SK-N-MC (cell line): ENCODE data around the gene GNG5.
A peak's percentile ranks its signal among the peaks of the same experiment; 100 is the strongest.
"Not testable (repeated sequence)": the region's sequence is repeated elsewhere in the genome, so short reads cannot be mapped to it uniquely, and the experiment has no call there.

Experiments used
- DNase-seq: peaks from one replicate; pipeline ENCODE4 v3.0.0-alpha.2; 2011; ENCODE audit warnings: low read depth, low spot score
- H3K27ac ChIP-seq: fragments of 200-600 bp; sonication (generic); 2 replicates; pipeline ENCODE4 v1.5.1; 2016; ENCODE audit warnings: mixed run types
- H3K36me3 ChIP-seq: fragments of 200-600 bp; sonication (generic); 2 replicates; pipeline ENCODE4 v1.6.1; 2017; ENCODE audit warnings: antibody characterized with exemption, low read length, mixed read lengths; ENCODE audit not compliant: insufficient read depth
- H3K4me3 ChIP-seq: fragments of 200-600 bp; sonication (generic); 2 replicates; pipeline ENCODE4 v1.5.1; 2016
- H3K9ac ChIP-seq: fragments of 200-600 bp; sonication (generic); 2 replicates; pipeline ENCODE4 v1.8.0; 2017; ENCODE audit warnings: mixed run types, mixed read lengths; ENCODE audit not compliant: insufficient read length
- H3K9me3 ChIP-seq: fragments of 200-600 bp; sonication (generic); 2 replicates; pipeline ENCODE4 v1.6.1; 2017; ENCODE audit warnings: low read depth, mild to moderate bottlenecking, antibody characterized with exemption, low read length, moderate library complexity, mixed read lengths
- EZH2 ChIP-seq: fragments of 200-600 bp; sonication (generic); IDR thresholded peaks from one replicate; pipeline ENCODE4 v1.6.1; 2017; ENCODE audit warnings: antibody characterized with exemption
- FOXP2 ChIP-seq: optimal IDR thresholded peaks from 2 replicates; pipeline ENCODE3; 2011; ENCODE audit warnings: mild to moderate bottlenecking, moderate library complexity; ENCODE audit not compliant: insufficient read depth; ENCODE audit errors: extremely low read length, control extremely low read depth
- POLR2AphosphoS5 ChIP-seq: IDR thresholded peaks from 2 replicates; pipeline ENCODE4 v1.6.1; 2012; ENCODE audit warnings: mild to moderate bottlenecking, low read depth, low read length, borderline replicate concordance

The GNG5 gene

GRCh38 chr1:84510668-84511067 is 4.3 kb upstream of the GNG5 start:
- DNase-seq = no peak
- H3K27ac ChIP-seq = no peak overlapping the region
- H3K9me3 ChIP-seq = no peaks in the 10 kb centered on the region
- H3K4me3 ChIP-seq = no peak overlapping the region
- TF ChIP-seq FOXP2 (no peak), POLR2AphosphoS5 (no peak)
- no peaks in the 10 kb centered on the region for H3K36me3 ChIP-seq
- no peak overlapping the region for H3K9ac ChIP-seq

DNA sequence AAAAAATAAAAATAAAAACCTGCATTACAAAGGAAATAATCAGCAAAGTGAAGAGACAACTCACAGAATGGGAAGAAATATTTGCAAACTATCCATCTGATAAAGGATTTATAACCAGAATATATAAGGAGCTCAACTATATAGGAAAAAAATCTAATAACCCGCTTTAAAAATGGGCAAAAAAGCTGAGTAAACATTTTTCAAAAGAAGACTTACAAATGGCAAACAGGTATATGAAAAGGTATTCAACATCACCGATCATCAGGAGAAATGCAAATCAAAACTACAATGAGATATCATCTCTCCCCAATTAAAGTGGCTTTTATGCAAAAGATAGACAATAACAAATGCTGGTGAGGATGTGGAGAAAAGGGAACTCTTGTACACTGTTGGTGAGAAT is 3.8 kb upstream of the GNG5 start:
- no peak overlapping the region for H3K27ac ChIP-seq
- no peak overlapping the region for H3K4me3 ChIP-seq
- no peak overlapping the region for H3K9ac ChIP-seq
- no peaks in the 10 kb centered on the region for H3K9me3 ChIP-seq
- no peaks in the 10 kb centered on the region for H3K36me3 ChIP-seq
- DNase-seq = no peak
- TF ChIP-seq POLR2AphosphoS5 (no peak), FOXP2 (no peak), EZH2 (no peak)

DNA sequence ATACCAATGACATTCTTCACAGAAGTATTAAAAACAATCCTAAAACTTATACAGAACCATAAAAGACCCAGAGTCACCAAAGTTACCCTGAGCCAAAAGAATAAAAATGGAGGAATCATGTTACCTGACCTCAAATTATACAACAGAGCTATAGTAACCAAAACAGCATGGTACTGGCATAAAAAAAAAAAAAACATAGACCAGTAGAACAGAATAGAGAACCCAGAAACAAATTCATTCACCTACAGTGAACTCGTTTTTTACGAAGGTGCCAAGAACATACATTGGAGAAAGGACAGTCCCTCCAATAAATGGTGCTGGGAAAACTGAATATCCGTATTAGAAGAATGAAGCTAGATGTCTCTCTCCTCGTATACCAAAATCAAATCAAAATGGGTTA is 2.6 kb upstream of the GNG5 start:
- TF ChIP-seq FOXP2 (no peak), POLR2AphosphoS5 (no peak), EZH2 (no peak)
- Histone ChIP-seq H3K4me3 (no peak overlapping the region), H3K9me3 (no peaks in the 10 kb centered on the region), H3K9ac (no peak overlapping the region), H3K27ac (no peak overlapping the region), H3K36me3 (no peaks in the 10 kb centered on the region)
- DNase-seq = no peak

- no peak for DNase-seq
- Histone ChIP-seq H3K27ac (no peak overlapping the region), H3K9ac (no peak overlapping the region), H3K36me3 (no peaks in the 10 kb centered on the region), H3K4me3 (no peak overlapping the region), H3K9me3 (no peaks in the 10 kb centered on the region)
- no peak for TF ChIP-seq POLR2AphosphoS5
- TF ChIP-seq EZH2 = no peak
- no peak for TF ChIP-seq FOXP2
Observed at GRCh38 chr1:84508510-84508909, 2.1 kb upstream of the GNG5 start.

GRCh38 chr1:84507887-84508286 is 1.5 kb upstream of the GNG5 start:
- H3K9me3 ChIP-seq, H3K4me3 ChIP-seq, H3K9ac ChIP-seq, H3K36me3 ChIP-seq, DNase-seq, H3K27ac ChIP-seq: not testable (repeated sequence)

- peak overlapping the region; percentile 87 for H3K4me3 ChIP-seq
- H3K9ac ChIP-seq = peak overlapping the region; percentile 78
- H3K36me3 ChIP-seq = peaks cover 5% of the 10 kb centered on the region; the same call in 1 of the 2 replicates
- H3K9me3 ChIP-seq = no peaks in the 10 kb centered on the region
- H3K27ac ChIP-seq = no peak overlapping the region
- TF ChIP-seq POLR2AphosphoS5 (no peak), FOXP2 (no peak), EZH2 (no peak)
- no peak for DNase-seq
Observed at GRCh38 chr1:84506729-84507453, 510 bp upstream of the GNG5 start.

DNA sequence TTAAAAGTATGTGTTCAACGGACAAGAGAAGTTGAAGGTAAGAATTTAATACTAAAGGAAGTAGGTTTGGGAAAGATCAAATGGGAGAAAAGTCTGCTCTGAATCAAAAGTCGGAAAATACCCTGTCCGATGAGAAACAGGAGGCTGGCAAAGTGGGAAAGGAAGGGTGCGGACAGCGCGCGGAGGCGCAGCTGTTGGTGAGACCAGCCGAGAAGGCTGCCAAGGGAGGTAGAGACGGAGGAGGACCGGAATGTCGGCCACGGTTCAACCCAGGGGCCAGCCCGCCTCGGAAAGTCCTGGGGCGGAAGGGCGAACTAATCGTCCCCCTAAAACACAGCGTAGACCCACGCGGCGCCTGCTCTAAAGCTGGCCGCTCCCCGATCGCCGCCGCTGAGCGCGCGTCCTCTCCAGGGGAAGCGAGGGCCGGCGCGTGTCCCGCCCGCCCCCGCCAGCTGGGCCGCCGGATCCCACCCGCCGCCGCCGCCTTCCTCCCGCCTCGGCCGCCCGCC is 834 bp downstream of the GNG5 start:
- H3K27ac ChIP-seq = no peak overlapping the region
- peak overlapping the region; percentile 92 for H3K9ac ChIP-seq
- peak overlapping the region; percentile 87 for H3K4me3 ChIP-seq
- no peak for DNase-seq
- H3K9me3 ChIP-seq = no peaks in the 10 kb centered on the region
- TF ChIP-seq POLR2AphosphoS5 (no peak), EZH2 (no peak), FOXP2 (no peak)
- peaks cover 18% of the 10 kb centered on the region for H3K36me3 ChIP-seq

GRCh38 chr1:84504580-84505492 is 1.5 kb downstream of the GNG5 start:
- 0 out of 2 replicates have a peak overlapping the region, but pooled peaks have one; percentile 6 for H3K27ac ChIP-seq
- peaks cover 25% of the 10 kb centered on the region for H3K36me3 ChIP-seq
- H3K9ac ChIP-seq = peak overlapping the region; percentile 92
- DNase-seq = no peak
- no peaks in the 10 kb centered on the region for H3K9me3 ChIP-seq
- TF ChIP-seq POLR2AphosphoS5 (no peak), FOXP2 (no peak), EZH2 (no peak)
- peak overlapping the region; percentile 87 for H3K4me3 ChIP-seq

DNA sequence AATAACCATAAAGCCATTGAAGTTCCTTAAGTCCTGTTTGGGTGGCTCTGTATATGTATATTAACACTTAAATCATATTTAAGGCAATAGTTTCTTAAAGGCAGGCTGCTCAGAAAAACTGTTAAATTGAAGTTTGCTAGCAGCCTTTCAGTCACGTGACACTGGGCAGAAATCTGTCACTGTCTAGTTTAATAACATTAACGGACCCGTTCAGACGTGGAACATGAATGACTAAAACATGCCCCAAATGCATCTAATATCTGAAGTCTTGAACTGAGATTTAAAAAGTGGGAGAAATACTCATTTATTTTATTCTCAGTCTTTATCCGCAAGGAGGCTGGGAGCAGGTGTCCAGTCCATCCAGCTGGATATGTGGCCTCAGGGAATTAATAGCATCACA is 3.5 kb downstream of the GNG5 start:
- Histone ChIP-seq H3K4me3 (no peak overlapping the region), H3K9me3 (no peaks in the 10 kb centered on the region), H3K36me3 (peaks cover 43% of the 10 kb centered on the region), H3K27ac (no peak overlapping the region), H3K9ac (no peak overlapping the region)
- TF ChIP-seq POLR2AphosphoS5 (no peak), EZH2 (no peak), FOXP2 (no peak)
- DNase-seq = no peak
